Germinal center (tissue), 1 donor: Measurements from ENCODE around the gene PCOLCE2.

ENCODE experiments used
- DNase-seq: peaks from one replicate; pipeline ENCODE4 v3.0.0; 2012; ENCODE audit warnings: mixed read lengths, low spot score

PCOLCE2 gene

GRCh38 chr3:142863930-142864920 is 24.7 kb downstream of the PCOLCE2 start:
- no peak for DNase-seq

- DNase-seq: no peak
These were observed 25.7 kb downstream of the PCOLCE2 start for GRCh38 chr3:142863010-142863817.

GRCh38 chr3:142861926-142862325 is 27.0 kb downstream of the PCOLCE2 start:
- no peak for DNase-seq

GRCh38 chr3:142858043-142858442 is 30.8 kb downstream of the PCOLCE2 start:
- DNase-seq: no peak

- DNase-seq: no peak
These were observed 31.8 kb downstream of the PCOLCE2 start for GRCh38 chr3:142857056-142857455.

- DNase-seq: no peak
These were observed 35.4 kb downstream of the PCOLCE2 start for GRCh38 chr3:142853270-142854168.

GRCh38 chr3:142852009-142852408 is 36.9 kb downstream of the PCOLCE2 start:
- no peak for DNase-seq

- DNase-seq: no peak
These were observed 38.4 kb downstream of the PCOLCE2 start for GRCh38 chr3:142850395-142851023.

GRCh38 chr3:142849148-142849547 is 39.7 kb downstream of the PCOLCE2 start:
- DNase-seq: no peak

GRCh38 chr3:142846779-142847577 is 41.9 kb downstream of the PCOLCE2 start:
- no peak for DNase-seq

GRCh38 chr3:142844339-142844977 is 44.4 kb downstream of the PCOLCE2 start:
- DNase-seq: peak; percentile 18

GRCh38 chr3:142839831-142840230 is 49.1 kb downstream of the PCOLCE2 start:
- DNase-seq: no peak

GRCh38 chr3:142837526-142837925 is 51.4 kb downstream of the PCOLCE2 start:
- DNase-seq: no peak

- peak; percentile 52 for DNase-seq
These were observed 60.1 kb downstream of the PCOLCE2 start for GRCh38 chr3:142828703-142829305.

- no peak for DNase-seq
These were observed 69.7 kb downstream of the PCOLCE2 start for GRCh38 chr3:142819179-142819578.

- no peak for DNase-seq
These were observed 70.2 kb downstream of the PCOLCE2 start for GRCh38 chr3:142818651-142819050.

- no peak for DNase-seq
These were observed 71.0 kb downstream of the PCOLCE2 start for GRCh38 chr3:142817897-142818296.

- no peak for DNase-seq
These were observed 71.5 kb downstream of the PCOLCE2 start for GRCh38 chr3:142817356-142817755.

GRCh38 chr3:142815803-142816202 is 73.1 kb downstream of the PCOLCE2 start:
- DNase-seq: no peak

- no peak for DNase-seq
These were observed 79.6 kb downstream of the PCOLCE2 start for GRCh38 chr3:142809259-142809658.
